Glomerular visceral epithelial cell (primary cell): Measurements from ENCODE around the gene THUMPD3.

Experiments
- DNase-seq: peaks from one replicate; pipeline ENCODE4 v3.0.0-alpha.2; 2016; ENCODE audit errors: extremely low spot score

The THUMPD3 gene

GRCh38 chr3:9362731-9363530 is at the start of gene THUMPD3:
Gene THUMPD3, plus strand, starts transcription at chr3:9363054. Its CDS starts 2,015 bp downstream, at chr3:9365069.
- peak; percentile 88 for DNase-seq

- DNase-seq = no peak
Measured at GRCh38 chr3:9314796-9315195, 48.1 kb upstream of the THUMPD3 start.

- no peak for DNase-seq
Measured at GRCh38 chr3:9316881-9317361, 45.9 kb upstream of the THUMPD3 start.

GRCh38 chr3:9322780-9323179 is 40.1 kb upstream of the THUMPD3 start:
- no peak for DNase-seq

- DNase-seq = no peak
Measured at GRCh38 chr3:9324944-9325343, 37.9 kb upstream of the THUMPD3 start.

GRCh38 chr3:9327578-9327977 is 35.3 kb upstream of the THUMPD3 start:
- no peak for DNase-seq

- DNase-seq = no peak
Measured at GRCh38 chr3:9330166-9330703, 32.6 kb upstream of the THUMPD3 start.

GRCh38 chr3:9331171-9331570 is 31.7 kb upstream of the THUMPD3 start:
- DNase-seq = no peak

- DNase-seq = no peak
Measured at GRCh38 chr3:9332250-9333030, 30.4 kb upstream of the THUMPD3 start.

GRCh38 chr3:9339761-9340471 is 22.9 kb upstream of the THUMPD3 start:
- no peak for DNase-seq

- DNase-seq = peak; percentile 61
Measured at GRCh38 chr3:9340472-9340902, 22.4 kb upstream of the THUMPD3 start.

GRCh38 chr3:9342696-9343095 is 20.2 kb upstream of the THUMPD3 start:
- no peak for DNase-seq

GRCh38 chr3:9343115-9343514 is 19.7 kb upstream of the THUMPD3 start:
- no peak for DNase-seq

- no peak for DNase-seq
Measured at GRCh38 chr3:9345041-9345440, 17.8 kb upstream of the THUMPD3 start.

GRCh38 chr3:9346141-9346540 is 16.7 kb upstream of the THUMPD3 start:
- no peak for DNase-seq

GRCh38 chr3:9347081-9347480 is 15.8 kb upstream of the THUMPD3 start:
- DNase-seq = no peak

- DNase-seq = no peak
Measured at GRCh38 chr3:9347887-9348286, 15.0 kb upstream of the THUMPD3 start.

GRCh38 chr3:9349321-9350117 is 13.3 kb upstream of the THUMPD3 start:
- peak; percentile 80 for DNase-seq

GRCh38 chr3:9351709-9352126 is 11.1 kb upstream of the THUMPD3 start:
- DNase-seq = no peak

- peak; percentile 67 for DNase-seq
Measured at GRCh38 chr3:9352917-9353752, 9.7 kb upstream of the THUMPD3 start.
